Activated gamma-delta T cell treated with Interleukin-2 at 50 U/mL for 16 hours (primary cell): ENCODE measurements around the gene C15orf39.
"Not testable (repeated sequence)": the region's sequence is repeated elsewhere in the genome, so short reads cannot be mapped to it uniquely, and the experiment has no call there.

Source experiments
- DNase-seq: peaks from one replicate; pipeline ENCODE4 v3.0.0-alpha.2; 2020

C15orf39 gene

DNA sequence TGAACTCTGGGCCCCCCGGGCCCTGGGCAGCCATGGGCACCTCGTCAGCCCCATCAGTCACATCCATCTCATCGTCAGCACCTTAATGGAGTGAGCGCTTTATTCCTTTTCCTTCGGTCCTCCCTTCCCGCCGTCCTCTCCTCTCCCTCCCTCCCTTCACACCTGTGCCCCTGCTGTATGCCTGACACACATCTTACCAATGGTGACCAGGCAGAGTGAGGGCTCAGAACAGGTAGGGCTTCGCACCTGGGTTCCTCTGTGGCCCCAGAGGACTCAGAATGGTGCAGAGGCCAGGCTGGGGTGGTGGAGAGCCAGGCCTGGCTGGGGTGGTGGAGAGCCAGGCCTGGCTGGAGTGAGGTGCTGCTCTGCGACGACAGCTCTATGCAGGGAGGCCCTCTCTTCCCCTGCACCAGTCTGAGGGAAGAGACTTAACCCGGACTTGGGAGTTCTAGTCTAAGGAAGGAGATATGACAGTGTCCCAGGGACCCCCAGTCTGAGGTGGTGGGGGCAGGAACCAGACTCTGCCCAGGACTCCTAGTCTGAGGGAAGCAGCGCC is 11.6 kb downstream of the C15orf39 start:
- DNase-seq = no peak

DNA sequence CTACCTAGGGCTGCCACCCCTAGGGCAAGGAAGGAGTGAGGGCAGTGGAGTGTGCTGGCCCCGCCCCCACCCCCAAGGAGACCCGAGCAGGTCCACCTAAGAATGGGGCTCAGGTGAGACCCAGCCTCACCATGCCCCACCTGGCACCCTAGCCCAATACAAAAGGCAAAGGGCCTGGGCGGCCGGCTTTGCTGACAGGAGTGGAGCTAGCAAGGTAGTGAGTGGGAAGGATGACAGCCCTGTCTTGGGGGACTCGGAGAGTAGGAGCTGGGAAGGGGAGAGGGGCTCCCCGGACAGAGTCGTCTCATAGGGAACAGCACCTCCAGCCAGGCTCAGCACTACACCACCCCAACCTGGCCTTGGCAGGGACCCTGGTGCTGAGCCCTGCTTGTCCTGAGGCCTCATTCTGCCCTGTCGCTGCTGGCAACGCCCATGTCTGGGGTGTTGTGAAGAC is 12.1 kb downstream of the C15orf39 start:
- no peak for DNase-seq

DNA sequence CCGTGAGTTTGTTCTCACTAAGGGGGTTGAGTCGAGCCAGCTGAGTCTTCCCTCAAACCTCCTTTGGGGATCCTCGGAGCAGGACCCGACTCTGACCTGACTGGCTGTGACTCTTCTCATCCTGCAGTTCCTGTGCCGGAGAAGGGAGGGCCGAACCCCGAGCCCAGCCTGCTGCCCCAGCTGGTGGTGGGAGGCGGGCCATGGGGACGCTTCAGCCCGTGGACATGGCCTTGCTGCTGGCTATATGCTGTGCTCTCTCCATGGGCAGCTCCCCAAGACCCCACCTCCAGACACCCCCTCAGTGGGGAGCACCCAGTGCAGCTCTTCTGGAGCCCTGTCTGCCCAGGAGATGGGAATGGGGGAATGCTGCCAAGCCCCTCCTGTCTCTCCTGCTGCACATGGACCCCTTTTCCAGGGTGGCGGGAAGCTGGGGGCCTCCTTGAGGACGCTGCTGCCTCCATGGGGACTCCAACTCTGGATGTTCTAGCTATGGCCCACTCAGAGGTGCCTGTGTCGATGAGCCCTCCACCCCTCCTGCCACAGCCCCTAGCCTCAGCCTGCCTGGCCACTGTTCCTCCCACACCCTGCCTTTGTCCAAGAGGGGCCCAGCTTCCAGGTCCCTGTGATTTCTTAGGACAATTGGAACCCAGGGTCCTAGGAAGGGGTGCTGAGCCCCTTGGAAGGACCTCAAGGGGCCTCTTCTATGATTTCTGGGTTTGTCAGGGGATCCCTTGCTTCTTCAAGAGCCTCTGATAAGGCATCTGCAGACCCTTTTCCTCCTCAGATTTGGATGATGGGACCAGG is 12.8 kb downstream of the C15orf39 start:
- no peak for DNase-seq

GRCh38 chr15:75215107-75216004 is 13.7 kb downstream of the C15orf39 start:
- no peak for DNase-seq

DNA sequence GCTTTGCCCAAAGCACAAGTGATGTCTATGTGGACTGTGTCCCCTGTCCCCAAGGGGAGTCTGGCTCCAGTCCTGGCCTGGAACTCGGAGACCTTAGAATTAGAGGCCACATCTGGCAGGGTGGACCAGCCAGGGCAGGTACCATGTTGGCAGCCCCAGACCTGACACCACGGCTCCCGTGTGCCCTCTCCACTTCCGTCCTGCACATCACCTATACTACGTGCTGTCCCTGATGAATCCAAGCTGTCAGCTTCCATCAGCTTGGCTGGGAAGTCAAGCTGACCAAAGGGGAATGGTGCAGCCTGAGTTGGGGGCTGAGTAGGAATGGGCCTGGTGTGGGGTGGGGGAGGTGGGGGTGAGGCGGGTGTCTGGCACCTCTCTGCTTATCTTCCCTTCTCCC is 15.3 kb downstream of the C15orf39 start:
- no peak for DNase-seq

- not testable (repeated sequence) for DNase-seq
Measured at GRCh38 chr15:75217574-75217973, 15.9 kb downstream of the C15orf39 start.

DNA sequence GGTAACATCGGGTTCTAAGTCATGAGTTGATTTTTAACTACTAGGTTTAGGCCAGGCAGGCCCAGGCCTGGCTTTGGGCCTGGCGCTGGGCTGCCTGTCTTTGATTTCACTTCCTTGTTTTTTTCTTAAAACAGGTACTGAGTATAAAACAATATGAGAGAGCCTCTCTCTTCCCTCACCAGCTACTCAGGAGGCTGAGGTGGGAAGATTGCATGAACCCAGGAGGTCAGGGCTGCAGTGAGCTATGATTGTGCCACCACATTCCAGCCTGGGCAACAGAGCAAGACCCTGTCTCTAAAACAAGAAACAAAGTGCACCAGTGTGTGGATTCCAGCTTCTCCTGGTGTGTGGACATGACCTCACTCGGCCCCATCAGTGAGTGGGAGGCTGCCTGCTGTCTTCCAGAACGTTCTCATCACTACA is 17.8 kb downstream of the C15orf39 start:
- DNase-seq = not testable (repeated sequence)

DNA sequence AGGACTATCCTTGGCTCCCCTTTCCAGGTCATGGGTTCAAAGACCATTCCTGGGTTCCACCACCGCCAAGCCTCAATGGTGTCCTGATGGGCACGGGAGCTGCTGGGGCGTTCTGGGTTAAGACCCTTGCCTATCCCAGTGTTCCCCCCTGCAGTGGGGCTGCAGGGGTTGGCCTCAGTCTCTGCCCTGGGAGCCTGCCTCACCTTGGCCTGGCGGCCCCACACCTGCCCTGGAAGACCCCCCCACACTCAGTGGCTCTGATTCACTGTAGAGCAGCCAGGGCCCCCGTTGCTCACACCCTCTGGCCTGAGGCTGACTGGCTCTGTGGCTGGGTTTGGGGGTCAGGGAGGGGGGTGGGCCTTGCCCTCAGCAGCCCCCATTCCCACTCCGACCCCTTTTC is 22.0 kb downstream of the C15orf39 start:
- DNase-seq = no peak

GRCh38 chr15:75224281-75224680 is 22.6 kb downstream of the C15orf39 start:
- no peak for DNase-seq

- DNase-seq = not testable (repeated sequence)
Measured at GRCh38 chr15:75225102-75225836, 23.6 kb downstream of the C15orf39 start.

DNA sequence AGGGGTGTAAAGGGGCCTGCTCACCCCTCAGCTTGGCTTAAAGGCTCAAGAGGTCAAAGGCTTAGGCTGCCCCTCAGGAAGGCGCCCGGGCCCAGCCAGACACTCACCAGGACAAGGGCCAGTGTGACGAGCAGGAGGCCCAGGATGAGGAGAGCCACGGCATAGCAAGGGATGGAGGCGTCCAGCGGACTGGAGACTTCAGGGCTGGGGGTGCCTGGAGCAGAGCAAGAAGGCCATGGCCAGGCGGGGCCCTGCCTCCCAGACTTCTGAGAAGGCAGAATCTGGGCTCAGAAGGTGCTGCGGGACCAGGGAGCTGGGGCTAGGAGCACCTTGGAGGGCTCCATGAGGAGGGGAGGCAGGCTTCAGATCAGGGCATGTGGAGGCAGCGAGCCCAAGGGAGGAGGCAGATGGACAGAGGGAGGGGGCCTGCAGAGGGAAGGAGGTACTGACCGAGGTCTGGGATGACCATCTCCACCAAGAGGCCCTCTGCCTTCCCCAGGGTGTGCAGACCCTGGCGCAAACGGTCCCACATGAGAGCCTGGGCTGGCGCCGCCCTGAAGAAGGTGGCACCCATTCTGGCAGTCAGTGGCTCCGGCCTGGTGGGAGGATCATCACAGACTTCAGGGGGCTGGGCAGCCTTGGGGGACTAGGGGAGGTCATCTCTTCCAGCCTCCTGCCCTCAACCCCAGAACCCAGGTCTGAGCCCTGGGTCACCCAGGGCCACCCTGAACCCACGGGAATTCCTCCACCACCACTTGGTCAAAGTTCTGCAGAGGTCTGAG is 24.5 kb downstream of the C15orf39 start:
- DNase-seq = no peak

DNA sequence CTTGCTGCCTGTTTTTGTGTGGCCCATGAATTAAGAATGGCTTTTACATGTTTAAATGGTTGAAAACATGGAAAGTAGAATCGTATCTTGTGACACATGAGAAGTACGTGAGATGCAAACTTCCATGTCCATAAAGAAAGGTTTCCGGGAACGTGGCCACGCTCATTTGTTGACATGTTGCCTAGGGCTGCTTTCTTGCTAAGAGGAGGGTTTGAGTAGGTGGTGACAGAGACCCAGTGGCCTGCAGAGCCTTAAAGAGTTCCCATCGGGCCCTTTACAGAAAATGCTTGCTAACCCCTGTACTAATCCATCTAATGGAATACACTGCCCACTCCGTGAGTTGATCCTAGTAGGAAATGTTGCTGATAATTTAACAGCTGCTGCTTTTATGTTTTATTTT is 25.4 kb downstream of the C15orf39 start:
- not testable (repeated sequence) for DNase-seq

DNA sequence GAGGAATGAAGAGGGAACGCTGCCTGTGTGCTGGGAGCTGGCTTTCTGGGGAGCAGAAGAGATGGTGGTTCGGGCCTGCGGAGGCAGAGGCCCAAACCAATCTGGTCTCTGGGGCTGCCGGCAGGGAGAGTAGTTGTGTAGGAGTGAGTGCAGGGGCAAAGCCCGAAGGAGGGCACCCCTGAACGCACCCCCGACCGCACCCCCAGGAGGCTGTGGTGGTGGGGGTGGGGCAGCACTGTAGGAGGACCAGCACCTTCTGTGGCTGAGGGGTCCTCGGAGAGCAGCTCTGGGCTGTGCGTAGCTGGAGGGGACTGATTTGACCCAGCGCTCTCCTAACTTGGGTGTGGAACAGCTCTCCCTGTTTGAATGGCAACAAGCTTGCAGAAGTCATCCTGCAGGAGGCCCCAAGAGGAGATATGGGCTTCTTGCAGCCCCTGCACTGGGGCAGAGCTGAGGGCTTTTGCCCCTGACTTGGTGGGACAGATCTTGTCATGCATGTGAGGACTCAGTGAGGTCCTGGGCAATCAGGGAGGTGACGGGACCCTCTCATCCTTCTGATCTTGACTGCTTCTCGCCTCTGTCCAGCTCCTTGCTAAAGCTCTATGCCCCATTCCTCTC is 26.1 kb downstream of the C15orf39 start:
- DNase-seq = no peak

DNA sequence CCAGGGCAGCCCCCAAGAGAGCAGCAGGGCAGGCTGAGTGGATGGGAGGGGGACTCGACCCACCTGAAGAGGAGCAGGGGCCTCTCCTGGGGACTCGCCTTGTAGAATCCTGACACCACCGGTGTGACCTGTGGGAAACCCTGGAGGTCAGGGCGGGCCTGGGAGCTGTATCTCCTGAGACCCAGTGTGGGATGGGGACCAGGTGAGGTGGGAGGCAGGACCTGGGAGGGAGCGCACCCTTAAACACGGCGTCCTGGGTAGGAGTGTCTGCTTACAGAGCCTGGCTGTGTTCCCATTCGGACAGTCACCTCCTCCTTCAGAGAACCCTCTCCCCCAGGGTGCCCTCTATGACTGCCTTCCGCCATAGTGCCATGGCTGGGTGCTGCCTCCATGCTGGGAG is 27.1 kb downstream of the C15orf39 start:
- no peak for DNase-seq

DNA sequence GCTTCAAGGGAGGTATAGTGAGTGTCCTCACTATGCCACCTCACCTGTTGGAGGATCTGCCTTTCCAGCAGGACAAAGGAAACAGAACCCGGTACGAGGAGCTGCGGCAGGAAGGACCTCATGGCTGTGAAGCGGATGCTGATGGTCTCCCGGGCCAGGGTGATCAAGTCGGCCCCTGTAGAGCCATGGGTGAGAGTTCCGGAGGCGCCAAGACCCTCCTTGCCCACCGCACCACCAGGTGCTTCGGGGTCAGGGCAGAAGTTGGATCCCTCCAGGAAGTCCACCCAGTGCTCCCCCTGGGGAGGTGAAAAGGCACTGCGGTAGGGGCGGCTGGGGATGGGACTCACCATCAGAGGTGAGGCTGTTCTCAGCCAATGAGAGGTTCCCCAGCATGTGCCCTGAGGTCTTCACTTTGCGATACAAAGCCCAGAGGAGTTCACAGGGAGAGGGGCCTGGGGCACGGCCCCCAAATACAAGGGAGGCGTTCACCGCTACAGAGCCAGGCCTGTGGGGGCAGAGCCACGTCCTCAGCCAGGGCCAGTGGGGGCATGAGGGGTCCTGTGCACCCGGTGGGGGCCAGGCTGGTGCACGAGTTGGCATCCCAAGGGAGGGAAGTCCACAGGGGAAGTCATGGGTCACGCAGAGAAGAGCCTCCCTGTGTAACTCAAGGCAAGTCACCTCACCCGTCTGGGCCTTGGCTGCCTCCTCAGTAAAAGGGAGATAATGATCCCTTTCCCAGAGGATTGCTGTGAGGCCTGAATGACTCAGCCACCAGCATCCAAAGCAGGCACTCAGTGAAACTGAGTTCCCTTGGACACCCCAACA is 27.7 kb downstream of the C15orf39 start:
- DNase-seq = no peak

- DNase-seq = no peak
Measured at GRCh38 chr15:75230016-75230343, 28.3 kb downstream of the C15orf39 start.

DNA sequence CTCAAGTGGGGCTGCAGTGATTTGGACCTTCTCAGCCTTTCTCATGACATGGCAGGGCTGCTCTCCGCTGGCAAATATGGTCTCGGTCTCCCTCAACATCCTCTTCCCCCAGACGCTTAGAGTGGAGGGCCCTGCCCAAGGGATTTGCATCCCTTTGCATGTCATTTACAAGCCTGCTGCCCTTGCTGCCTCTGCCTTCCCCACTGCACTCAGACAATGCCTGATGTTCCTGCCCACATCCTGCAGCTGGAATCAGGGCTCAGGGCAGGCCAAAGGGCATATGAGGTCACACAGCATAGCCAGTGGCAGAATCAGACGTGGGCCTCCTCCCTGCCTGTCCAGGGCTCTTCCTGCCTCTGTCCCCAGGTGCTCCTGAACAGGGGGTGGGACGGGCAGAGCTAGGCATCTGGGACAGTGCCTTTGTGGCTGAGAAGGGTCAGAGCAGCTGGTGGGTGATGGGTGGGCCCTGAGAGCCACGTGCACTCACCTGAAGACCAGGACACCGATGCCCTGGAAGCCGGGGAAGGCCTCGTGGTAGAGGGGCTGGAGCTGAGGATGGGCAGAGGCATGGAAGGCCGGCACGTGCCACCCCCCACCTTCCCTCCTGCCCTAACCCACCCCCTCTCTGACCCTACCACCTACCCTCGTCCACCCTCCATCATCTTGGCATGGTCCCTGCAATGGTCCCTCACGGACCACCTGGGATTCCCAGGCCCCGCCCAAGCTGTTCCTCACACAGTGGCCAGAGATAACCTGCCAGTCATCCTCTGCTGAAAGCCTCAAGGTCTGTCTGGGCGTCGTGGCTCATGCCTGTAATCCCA is 29.1 kb downstream of the C15orf39 start:
- DNase-seq = no peak

DNA sequence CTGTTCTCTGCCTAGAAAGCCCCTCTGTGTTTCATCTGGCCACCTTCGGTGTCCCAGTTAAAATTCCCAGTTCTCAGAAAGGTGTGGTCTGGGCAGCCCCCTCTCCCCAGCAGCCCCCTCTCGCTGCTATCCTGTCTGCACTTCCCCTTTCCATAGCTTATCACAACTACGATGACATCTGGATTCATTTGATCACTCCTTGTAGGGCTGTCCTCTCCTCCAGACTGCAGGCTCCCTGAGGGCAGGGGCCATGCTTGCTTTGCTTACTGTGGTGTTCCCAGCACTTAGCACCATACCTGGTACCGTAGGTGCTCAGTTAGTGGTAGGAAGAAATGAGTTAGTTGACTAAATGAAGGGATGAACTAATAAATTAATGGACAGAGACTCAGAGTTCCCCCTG is 30.2 kb downstream of the C15orf39 start:
- DNase-seq = no peak

DNA sequence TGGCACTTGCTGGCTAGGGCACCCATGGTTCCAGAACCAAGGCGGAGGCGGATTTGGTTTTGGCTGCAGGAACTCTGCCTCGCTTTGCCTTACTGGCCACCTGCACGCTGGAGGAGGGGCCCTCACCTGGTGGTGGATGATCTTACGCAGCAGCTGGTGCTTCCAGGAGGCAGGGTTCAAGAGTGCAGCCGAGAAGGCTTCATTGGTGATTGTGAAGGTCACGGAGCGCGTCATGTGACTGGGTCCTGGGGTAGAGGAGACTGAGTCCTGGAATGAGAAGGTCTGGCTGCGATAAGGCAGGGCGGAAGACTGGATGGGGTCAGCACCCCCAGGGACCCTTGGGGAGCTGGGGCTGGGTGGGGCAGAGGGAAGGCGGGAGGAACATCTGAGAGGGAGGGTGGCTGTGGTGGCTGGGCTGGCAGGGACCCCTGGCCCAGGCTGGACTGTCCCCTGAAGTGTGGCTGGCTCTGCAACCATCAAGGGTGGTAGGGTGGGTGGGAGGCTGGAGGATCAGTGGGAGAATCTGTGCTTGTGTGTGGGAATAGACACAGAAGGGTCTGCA is 30.7 kb downstream of the C15orf39 start:
- no peak for DNase-seq
